ENCODE results near the gene BIN2.
"Not testable (repeated sequence)": the region's sequence is repeated elsewhere in the genome, so short reads cannot be mapped to it uniquely, and the experiment has no call there.

The BIN2 gene

DNA sequence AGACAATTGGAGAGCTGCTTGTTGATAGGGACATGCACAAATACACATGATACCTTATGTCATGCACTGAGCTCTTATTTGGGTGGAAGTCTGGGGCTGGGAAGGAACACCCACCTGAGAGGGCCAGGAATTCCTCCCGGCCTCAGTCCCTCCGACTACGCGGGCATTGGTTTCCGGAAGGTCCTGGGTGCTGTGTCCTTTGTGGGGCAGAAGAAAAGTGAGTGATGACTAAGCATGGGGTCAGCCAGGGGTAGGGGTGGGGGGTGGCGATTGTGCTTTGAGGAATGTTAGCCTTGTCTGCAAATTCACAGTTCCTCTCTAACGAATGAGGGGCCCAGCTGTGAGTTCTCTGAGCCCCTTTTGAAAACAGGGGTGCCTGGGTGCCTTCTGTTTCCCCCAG lies 21.7 kb upstream of the BIN2 start:
- DNase-seq (ENCODE audit: low read depth): no peak

DNA sequence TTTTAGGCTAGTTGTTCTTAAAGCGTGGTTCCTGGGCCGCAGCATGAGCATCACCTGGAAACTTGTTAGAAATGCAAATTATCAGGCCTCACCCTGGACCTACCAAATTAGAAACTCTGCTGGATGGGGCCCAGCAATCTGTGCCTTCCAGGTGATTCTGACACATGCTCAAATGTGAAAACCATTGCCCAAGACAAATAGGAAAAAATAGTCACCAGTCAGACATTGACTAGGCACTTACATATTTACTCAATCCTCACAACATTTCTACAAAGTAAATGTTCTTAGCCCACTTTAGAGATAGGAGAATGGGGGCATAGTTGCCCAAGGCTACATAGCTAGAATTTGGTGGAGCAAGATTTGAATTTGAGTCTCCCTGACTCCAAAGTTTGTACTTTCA lies 19.2 kb upstream of the BIN2 start:
- no peak for DNase-seq (ENCODE audit: low read depth)

DNA sequence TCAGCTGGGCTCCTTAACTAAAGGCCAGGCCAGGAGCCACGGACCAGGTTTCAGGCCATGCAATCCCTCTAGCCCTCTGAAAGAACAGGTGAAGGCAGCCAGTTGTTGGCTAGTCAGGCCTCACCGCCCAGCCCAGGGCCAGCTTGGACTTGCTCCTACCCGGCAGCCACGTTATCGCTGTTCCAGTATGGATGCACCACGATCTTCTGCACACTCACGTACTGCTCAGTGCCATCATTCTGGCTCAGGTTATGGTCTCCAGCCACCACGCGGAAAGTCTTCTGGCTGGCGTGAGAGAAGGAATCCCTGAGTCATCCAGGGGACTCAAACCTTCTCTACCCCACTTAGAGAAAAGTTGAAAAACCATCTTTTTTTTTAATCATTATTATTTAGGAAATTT lies 18.4 kb upstream of the BIN2 start:
- DNase-seq (ENCODE audit: low read depth): no peak

DNA sequence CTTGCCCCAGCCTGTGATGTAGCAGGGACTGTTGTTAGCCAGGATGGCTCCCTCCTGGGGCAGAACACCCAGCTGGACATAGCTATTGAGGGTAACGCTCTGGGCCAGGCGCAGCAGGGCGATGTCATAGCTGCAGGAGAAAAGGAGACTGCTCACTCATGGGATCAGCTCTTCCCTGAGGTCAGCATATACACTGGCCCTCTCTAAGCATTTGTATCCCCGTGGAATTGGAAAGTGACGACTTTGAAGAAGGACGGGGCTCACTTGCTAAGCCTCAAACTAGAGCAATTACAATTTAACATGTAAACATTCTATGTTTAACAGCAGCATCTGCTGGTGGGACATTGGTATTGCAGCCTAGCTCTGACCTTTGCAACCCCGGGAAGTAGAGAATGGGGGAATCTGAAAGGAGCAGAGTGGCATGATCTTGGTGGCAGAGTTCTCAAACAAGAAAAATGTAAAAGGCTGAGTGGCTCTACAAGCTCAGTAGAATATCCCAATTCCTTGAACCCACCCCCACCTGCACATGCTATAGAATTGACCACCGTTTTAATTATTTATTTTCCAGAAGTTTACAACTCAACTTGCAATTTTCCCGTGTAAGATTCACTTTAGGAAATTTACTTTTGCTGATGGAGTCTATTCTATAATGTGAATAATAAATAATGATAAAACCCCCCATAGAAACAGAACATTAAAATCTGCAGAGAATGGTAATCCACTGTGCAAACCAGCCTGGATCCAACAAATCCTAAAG lies 17.5 kb upstream of the BIN2 start:
- DNase-seq (ENCODE audit: low read depth): no peak

DNA sequence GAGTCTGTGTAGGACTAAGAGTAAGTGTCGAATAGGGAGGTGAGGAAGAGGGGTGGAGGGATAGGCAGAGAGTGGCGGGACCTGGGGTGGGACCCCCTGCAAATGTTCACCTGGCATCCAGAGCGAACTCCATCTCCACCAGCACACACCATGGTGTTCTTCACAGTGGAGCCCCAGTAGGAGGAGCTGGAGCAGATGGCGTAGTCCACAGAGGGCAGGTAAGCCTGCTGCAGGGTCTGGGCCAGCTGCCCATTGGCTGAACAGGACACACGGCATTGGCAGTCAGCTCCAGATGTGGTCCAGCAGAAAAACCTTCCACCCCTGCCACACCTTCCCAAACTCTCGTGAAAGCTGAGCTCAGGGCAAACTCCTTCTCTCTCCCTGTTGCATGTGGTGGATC lies 15.8 kb upstream of the BIN2 start:
- no peak for DNase-seq (ENCODE audit: low read depth)

DNA sequence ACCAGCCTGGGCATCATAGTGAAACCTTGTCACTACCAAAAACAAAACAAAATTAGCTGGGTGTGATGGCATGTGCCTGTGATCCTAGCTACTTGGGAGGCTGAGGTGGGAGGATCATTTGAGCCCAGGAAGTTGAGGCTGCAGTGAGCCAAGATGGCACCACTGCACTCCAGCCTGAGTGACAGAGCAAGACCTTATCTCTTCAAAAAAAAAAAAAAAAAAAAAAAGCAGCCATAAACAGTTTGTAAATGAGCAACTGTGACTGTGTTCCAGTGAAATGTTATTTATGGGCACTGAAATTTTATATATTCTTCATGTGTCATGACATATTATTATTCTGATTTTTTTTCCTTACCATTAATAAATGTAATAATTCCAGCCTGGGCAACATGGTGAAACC lies 13.4 kb upstream of the BIN2 start:
- not testable (repeated sequence) for DNase-seq (ENCODE audit: low read depth)

DNA sequence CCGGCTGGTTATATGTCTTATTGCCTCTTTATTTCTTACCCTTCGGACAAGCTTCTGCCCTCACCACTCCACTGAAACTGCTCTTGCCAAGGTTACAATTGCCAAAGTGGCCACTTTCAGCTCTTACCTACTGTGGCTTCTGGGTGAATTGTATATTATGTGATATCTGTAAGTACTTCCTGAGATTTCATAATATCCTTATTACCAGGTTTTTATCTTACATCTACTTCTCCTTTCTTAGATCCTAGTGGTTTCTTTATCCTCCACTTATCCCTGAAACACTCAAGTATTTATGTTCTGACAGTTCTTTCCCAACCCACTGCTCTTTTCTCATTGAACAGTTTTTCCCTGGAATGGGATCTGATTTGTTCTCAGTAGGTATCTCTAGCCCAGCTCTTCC lies 12.0 kb upstream of the BIN2 start:
- DNase-seq (ENCODE audit: low read depth): no peak

DNA sequence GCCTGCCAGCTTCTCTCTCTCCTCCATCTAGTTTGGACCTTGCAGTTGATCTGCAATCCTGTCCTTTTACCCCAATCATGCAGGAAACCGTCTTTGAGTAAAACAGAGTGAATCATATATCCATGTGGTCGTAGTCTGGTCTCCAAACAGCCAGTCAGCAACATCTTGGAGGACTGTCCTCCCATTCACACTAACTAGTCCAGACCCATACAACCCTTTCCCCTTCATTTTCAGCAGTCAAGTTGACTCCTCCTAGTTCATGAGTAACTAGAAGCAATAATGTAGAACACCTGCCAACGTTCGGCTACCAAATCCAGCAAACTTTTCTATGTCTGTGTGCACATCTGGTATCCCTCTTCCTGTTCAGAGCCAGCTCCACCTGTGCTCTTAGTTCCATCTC lies 10.8 kb upstream of the BIN2 start:
- DNase-seq (ENCODE audit: low read depth): no peak

DNA sequence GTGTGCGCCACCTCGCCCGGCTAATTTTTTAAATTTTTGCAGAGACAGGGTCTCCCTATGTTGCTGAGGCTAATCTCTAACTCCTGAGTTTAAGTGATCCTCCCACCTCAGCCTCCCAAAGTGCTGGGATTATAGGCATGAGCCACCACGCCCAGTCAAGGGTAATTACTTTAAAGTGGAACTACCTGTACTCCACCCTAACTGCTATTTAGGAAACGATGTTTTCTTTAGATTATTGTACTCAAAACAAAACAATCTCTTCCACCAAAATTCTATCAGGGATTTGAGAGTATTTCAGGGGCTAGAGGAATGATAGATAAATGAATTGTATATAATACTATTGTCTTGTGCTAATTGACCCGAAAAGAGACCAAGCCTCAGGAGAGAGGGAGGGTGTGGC lies 9.6 kb upstream of the BIN2 start:
- DNase-seq (ENCODE audit: low read depth): no peak

DNA sequence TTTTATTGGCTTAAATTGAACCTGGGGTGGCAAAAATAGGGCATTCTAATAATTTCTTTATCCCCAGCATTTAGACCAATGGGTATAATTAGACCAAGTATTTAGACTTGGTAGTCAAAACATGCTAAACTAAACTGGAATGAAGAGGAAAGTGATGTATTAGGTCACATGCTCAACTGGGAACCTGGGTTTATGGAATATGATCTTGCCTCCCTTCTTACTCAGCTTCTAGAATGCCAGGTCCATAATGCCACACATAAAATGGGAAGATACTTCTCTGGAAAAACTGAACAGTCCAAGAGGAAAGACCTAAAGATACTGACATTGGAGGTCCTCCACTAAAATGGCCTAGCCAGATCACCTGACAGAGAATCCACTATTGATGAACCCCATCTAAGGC lies 6.2 kb upstream of the BIN2 start:
- no peak for DNase-seq (ENCODE audit: low read depth)

DNA sequence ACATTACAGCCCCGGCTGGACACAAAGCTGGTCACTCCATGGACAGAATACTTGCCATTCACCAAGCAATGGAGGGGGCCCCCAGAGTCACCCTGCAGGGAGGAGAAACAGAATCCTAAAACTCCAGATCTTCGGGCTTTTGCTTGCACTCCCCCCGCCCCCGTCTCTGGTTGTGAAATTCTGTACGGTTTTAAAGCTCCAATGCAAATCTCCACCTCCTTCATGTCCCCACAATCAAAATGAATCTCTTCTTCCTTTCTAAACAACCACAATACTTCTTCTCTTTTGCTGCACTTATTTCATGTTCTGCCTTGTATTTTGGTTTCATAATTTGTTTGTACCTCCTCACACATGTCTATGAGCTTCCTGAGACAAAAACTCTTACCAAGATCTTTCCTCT lies 5.8 kb upstream of the BIN2 start:
- DNase-seq (ENCODE audit: low read depth): no peak

DNA sequence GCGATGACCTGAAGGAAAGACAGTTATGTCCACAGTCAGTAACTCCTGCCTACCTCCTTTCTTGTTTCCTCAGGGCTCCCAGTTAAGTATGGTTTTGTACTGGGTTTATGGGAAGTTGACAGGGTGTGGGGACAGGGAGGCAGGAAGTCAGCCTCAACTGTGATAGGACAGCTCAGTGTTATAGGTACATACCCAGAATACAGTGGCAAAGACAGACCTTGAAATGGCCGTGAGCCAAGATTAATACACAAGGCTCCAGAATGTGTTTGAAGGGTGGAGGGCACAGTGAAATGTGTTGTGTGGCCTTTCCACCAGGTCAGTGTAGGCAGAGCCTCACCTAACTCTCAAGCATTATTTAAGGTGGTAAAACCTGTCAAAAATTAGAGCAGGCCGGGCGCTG lies 4.6 kb upstream of the BIN2 start:
- DNase-seq (ENCODE audit: low read depth): no peak

DNA sequence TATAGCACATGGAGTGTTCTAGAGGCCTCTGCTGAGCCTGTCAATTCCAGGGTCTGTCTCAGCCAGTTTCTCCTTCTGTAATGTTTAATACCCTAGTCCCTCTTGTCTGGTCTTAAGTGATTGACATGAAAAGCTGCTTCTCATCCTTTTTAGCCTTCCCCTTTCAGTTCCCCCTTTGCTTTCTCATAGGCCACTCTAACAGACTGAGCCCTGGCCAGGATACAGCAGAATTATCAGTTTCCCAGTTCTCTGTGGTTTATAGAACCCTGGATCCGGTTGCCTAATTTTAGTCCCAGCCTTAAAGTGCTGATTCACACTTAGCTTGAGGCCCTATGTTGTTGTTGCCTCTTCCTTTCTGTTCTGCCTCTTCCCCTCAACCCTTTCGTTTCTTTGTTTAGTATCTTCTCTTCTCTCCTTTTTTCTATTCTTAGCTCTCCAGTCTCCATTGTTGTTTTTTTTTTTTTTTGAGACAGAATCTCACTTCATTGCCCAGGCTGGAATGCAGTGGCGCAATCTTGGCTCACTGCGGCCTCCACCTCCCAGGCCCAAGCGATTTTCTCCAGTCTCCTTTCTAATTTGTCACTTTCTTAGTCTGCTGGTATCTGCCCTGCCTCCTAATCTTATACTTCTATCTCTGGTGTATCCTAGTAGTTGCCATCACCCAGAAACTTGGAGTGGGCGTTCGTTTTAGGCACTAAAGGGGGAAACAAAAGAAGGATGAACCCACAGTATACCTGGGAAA lies 2.9 kb upstream of the BIN2 start:
- no peak for DNase-seq (ENCODE audit: low read depth)

DNA sequence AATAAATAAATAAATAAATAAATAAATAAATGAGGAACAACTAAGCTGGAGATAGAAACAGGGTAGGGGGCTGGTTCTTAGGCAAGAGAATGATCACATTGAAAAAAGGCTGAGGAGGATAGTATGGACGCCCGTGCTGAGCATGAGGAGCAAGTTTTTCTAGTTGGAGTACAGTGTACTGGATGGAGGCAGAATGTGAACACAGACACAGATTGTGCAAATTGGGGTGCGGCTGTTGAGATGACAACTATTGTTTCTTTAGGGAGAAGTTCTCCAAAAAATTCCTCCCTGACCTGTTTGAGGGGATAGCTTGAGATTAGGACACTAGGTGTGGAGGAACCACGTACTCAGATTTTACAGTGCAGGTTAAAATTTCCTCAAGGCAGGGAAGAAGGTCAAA lies 979 bp upstream of the BIN2 start:
- DNase-seq (ENCODE audit: low read depth): no peak

DNA sequence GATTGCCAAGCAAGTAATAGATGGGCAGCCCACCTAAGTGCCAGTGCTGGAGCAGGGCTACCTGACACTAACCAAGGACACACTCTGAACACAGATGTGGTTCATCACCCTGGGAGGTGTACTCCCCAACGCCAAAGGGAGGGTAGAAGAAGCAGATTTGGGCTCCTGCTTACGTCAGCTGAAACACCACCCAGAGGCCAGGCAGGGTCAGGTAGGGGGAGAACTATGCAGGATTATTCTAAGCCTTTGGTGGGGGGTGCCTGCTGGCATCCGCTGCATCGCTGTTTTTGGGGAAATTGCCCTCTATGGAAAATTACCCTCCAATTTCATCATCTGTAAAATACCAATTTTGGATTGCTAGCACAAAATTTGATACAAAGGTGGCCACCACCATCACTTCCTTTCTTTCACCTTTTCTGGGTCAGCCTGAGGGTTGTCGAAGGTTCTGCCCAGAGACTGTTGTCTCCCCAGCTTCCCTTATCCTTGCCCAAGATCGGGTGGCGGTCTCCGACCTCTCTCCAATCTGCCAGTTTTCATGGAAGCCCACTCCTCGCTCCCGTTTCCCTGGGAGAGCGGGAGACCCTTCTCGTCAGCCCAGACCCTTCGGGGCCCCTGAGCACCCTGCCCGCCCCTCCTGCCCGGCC lies 535 bp downstream of the BIN2 start:
- no peak for DNase-seq (ENCODE audit: low read depth)

DNA sequence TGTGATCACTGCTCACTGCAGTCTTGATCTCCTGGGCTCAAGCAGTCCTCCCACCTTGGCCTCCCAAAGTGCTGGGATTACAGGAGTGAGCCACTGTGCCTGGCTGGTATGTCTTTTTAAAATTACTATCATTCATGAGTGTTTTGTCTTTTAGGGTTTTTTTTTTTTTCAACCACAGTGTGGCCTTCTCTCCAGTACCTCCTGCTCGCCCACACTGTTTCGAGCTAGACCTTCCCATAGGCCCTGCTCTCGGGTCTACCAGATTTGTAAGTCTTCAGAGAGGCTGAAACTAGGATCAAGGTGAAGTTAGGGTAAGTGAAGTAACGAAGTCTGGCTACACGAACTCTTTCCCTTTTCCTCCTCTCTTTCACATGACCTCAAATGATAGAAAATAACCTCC lies 1.5 kb downstream of the BIN2 start:
- no peak for DNase-seq (ENCODE audit: low read depth)

DNA sequence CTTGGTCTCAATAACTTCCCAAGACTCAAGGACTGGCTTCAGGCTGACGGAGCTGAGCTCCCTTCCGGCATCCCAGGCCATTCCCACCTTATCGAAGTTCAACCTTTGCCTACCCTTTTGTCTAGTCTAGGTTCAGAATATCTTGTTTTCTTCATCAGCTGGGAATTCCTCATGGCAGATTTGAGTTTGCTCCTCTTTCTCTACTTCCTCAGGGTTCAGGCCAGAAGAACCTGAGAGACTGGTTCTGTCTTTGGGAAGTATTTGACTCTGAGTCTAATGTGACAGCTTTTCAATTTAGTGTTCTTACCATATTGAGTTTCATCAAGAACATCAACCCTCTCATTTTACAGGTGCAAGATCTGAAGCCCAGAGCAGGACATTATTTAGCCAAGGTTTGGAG lies 2.1 kb downstream of the BIN2 start:
- no peak for DNase-seq (ENCODE audit: low read depth)

DNA sequence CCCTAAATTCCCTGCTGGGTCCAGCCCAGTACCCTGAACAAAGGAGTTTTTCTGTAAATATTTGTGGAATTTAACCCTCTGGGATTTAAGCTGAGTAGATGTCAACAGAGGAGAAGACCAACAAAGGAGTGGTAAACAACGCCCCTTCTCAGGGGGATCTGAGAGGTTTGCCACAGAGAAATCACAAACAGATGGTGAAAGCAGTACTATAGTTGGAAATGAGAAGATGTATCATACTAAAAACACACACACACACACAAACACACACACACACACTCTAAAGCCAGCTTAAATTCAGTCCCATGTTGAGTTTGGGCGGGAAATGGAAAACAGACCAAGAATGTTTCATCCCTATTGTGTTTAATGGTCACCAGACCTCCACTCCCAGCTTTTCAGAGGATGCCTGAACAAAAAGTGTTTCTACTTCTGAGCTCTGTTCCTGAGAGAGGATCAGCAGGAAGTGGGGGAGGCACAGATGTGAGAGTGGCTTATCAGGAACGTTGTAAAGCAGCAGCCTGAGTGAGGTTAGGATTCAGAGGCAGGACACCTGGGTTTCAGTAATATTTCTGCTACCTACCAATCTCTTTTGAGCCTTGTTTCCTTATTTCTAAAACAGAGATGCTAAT lies 3.2 kb downstream of the BIN2 start:
- DNase-seq (ENCODE audit: low read depth): no peak

DNA sequence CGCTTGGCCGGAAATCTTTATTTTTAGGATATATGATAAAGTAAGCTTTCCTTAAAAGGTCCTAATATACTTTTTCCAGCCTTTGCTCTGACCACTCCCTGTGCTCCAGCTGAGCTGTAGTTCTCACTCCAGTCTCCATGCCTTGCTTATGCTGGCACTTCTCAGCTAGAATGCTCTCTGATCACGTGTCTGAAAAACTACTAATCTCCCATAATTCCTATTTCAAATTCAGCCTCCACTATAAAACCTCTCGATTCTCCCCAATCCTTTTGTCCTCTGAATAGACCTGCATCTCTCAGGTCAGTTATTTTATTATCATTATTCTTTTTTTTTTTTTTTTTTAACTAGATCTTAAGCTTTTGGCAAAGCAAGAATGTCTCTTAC lies 3.7 kb downstream of the BIN2 start:
- no peak for DNase-seq (ENCODE audit: low read depth)

DNA sequence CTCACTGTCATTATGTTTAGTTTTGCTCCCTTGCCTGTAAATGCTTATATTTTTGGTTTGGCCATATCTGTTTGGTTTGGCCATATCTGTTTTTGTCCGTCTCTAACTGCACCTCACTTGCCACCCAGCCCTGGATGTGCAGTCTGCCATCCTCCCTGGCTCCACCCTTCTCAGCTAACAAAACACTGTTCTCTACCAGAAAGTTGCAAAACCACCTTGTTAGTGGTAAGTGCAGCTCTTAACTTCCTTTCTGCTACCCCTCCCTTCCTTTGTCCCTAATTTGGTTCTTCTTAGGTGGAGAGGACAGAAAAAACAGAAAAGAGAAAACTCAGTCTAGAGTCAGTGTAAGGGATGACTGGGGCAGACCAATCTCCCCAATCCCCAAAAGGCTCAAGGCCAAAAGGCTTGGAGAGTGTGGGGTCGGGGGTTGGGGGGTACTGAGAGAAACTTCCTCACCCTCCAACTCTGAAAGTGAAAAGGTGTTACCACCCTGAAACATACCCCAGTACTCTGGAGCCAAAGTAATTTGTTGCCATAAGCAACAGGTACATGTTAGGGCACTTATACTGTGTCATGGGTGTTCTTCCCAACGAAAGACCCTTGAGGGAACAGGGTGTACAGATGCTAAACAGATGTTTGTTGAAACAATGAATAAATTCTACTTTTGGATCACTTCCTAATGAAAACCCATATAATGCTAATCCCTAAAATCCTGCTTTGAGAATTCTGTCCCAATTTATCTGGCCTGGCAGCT lies 5.0 kb downstream of the BIN2 start:
- DNase-seq (ENCODE audit: low read depth): no peak

DNA sequence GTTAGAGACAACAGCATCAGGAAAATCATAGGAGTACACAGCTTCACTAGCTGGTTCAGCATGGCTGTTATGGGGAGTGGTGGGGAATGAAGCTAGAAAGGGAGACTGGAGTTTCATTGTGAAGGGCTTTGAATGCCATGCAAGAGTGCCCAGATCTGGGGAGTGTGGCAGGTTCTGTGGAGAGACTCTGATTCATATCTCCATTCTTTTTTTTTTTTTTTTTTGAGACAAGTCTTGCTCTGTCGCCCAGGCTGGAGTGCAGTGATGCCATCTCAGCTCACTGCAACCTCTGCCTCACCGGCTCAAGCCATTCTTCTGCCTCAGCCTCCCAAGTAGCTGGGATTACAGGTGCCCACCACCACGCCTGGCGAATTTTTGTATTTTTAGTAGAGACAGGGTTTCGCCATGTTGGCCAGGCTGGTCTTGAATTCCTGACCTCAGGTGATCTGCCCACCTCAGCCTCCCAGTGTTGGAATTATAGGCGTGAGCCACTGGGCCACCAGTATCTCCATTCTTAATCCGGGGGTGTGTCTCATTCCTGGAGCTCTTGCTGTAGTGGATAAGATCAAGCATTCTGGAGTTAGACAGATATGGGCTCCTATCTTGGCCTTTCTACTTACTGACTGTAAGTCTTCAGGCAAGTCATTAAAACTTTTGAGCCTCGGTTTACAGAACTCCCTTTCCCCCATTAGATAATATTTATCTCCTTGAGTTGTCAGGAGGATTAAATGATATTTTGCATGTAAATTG lies 5.7 kb downstream of the BIN2 start:
- not testable (repeated sequence) for DNase-seq (ENCODE audit: low read depth)

DNA sequence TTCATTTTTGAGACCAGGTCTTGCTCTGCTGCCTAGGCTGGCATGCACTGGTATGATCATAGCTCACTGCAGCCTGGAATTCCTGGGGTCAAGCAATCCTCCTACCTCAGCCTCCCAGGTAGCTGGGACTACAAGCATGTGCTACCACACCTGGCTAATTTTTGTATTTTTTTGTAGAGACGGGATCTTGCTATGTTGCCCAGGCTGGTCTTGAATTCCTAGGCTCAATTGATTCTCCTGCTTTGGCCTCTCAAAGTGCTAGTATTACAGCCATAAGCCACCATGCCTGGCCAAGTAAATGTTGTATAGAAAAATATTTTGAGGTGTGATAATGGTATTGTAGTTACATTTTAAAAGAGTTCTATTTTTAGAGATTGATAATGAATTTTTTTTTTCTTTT lies 12.6 kb downstream of the BIN2 start:
- DNase-seq (ENCODE audit: low read depth): no peak
